GM21515 (cell line): ENCODE results near the gene SPIC.
"Not testable (repeated sequence)": the region's sequence is repeated elsewhere in the genome, so short reads cannot be mapped to it uniquely, and the experiment has no call there.

ENCODE experiments used
- ATAC-seq: cut with Tn5 transposase; IDR thresholded peaks from one replicate; pipeline ENCODE4 v1.9.1; 2021; ENCODE audit not compliant: unreplicated experiment

The SPIC gene

GRCh38 chr12:101474711-101475386 lies at the start of gene SPIC:
SPIC (plus strand) TSS chr12:101475336; CDS start chr12:101476905, 1,569 bp downstream.
- ATAC-seq = no peak

GRCh38 chr12:101430456-101430855 lies 44.7 kb upstream of the SPIC start:
- ATAC-seq = no peak

- no peak for ATAC-seq
These were observed 39.0 kb upstream of the SPIC start for GRCh38 chr12:101436136-101436535.

- ATAC-seq = no peak
These were observed 35.9 kb upstream of the SPIC start for GRCh38 chr12:101439236-101439635.

GRCh38 chr12:101441461-101442224 lies 33.5 kb upstream of the SPIC start:
- ATAC-seq = no peak

GRCh38 chr12:101455685-101456084 lies 19.5 kb upstream of the SPIC start:
- no peak for ATAC-seq

GRCh38 chr12:101459642-101460346 lies 15.3 kb upstream of the SPIC start:
- no peak for ATAC-seq

GRCh38 chr12:101468948-101469347 lies 6.2 kb upstream of the SPIC start:
- no peak for ATAC-seq

- no peak for ATAC-seq
These were observed 4.2 kb upstream of the SPIC start for GRCh38 chr12:101470939-101471338.

GRCh38 chr12:101471878-101472277 lies 3.3 kb upstream of the SPIC start:
- ATAC-seq = not testable (repeated sequence)

- no peak for ATAC-seq
These were observed 888 bp upstream of the SPIC start for GRCh38 chr12:101474248-101474647.

- no peak for ATAC-seq
These were observed 692 bp downstream of the SPIC start for GRCh38 chr12:101475751-101476305.

GRCh38 chr12:101480849-101481248 lies 5.7 kb downstream of the SPIC start:
- no peak for ATAC-seq

- no peak for ATAC-seq
These were observed 9.9 kb downstream of the SPIC start for GRCh38 chr12:101485021-101485420.

- ATAC-seq = no peak
These were observed 13.3 kb downstream of the SPIC start for GRCh38 chr12:101488469-101488868.

GRCh38 chr12:101490286-101490920 lies 15.3 kb downstream of the SPIC start:
- no peak for ATAC-seq

GRCh38 chr12:101491329-101491728 lies 16.2 kb downstream of the SPIC start:
- ATAC-seq = no peak

- no peak for ATAC-seq
These were observed 18.4 kb downstream of the SPIC start for GRCh38 chr12:101493556-101493955.

GRCh38 chr12:101498252-101498651 lies 23.1 kb downstream of the SPIC start:
- ATAC-seq = no peak

- ATAC-seq = no peak
These were observed 26.4 kb downstream of the SPIC start for GRCh38 chr12:101501410-101501995.

- ATAC-seq = no peak
These were observed 46.0 kb downstream of the SPIC start for GRCh38 chr12:101521136-101521535.
